Right renal cortex interstitium (tissue), 3 donors: ENCODE measurements around the gene DCTN4. TPM values are rescaled to one million over a fixed set of nuclear protein-coding genes. Genes with fewer than 3 reads are reported as not detected.
"Not testable (repeated sequence)": the region's sequence is repeated elsewhere in the genome, so short reads cannot be mapped to it uniquely, and the experiment has no call there.

Experiments used
- DNase-seq, 3 donors: peaks; one replicate each; pipeline ENCODE4 v3.0.0-alpha.2; 2013; ENCODE audit warnings: low read depth in 3 of 3, low spot score in 2 of 3
- polyA plus RNA-seq, 3 donors: library from polyadenylated mRNA; unstranded; fragments of 120-200 nt; gene quantifications; one replicate each; pipeline ENCODE4 v1.2.1, GENCODE V29; 2013; ENCODE audit not compliant: insufficient read length in 3 of 3

Gene DCTN4
- polyA plus RNA-seq, 3 donors: 55.5 to 60.9 (median 60.1) TPM

GRCh38 chr5:150742455-150743141 is 16.2 kb downstream of the DCTN4 start:
- not testable (repeated sequence) for DNase-seq

GRCh38 chr5:150740992-150741391 is 17.8 kb downstream of the DCTN4 start:
- no peak for DNase-seq

GRCh38 chr5:150738862-150739261 is 20.0 kb downstream of the DCTN4 start:
- no peak for DNase-seq

GRCh38 chr5:150734579-150735384 is 24.0 kb downstream of the DCTN4 start:
- no peak for DNase-seq

GRCh38 chr5:150731669-150732242 is 27.1 kb downstream of the DCTN4 start:
- no peak for DNase-seq

GRCh38 chr5:150729859-150730258 is 29.0 kb downstream of the DCTN4 start:
- DNase-seq: no peak

GRCh38 chr5:150723845-150724244 is 35.0 kb downstream of the DCTN4 start:
- no peak for DNase-seq

GRCh38 chr5:150710165-150710564 is 48.7 kb downstream of the DCTN4 start:
- no peak for DNase-seq

GRCh38 chr5:150706776-150707390 is 51.9 kb downstream of the DCTN4 start:
- no peak for DNase-seq

GRCh38 chr5:150703762-150704161 is 55.1 kb downstream of the DCTN4 start:
- DNase-seq: no peak

- DNase-seq: peak; percentile 85 to 91 (median 89)
Measured at GRCh38 chr5:150700594-150701377, 58.0 kb downstream of the DCTN4 start, which contains the start of gene RBM22. Gene RBM22 (minus strand): TSS chr5:150701062. CDS start chr5:150700985, 77 bp downstream.

- no peak for DNase-seq
Measured at GRCh38 chr5:150700246-150700593, 58.6 kb downstream of the DCTN4 start.

- DNase-seq: no peak
Measured at GRCh38 chr5:150694612-150695011, 64.2 kb downstream of the DCTN4 start.

GRCh38 chr5:150692276-150692675 is 66.5 kb downstream of the DCTN4 start:
- no peak for DNase-seq

GRCh38 chr5:150690760-150691159 is 68.1 kb downstream of the DCTN4 start:
- DNase-seq: no peak

GRCh38 chr5:150689120-150689519 is 69.7 kb downstream of the DCTN4 start:
- DNase-seq: no peak

GRCh38 chr5:150676578-150676977 is 82.2 kb downstream of the DCTN4 start:
- no peak for DNase-seq

GRCh38 chr5:150675069-150675468 is 83.7 kb downstream of the DCTN4 start:
- DNase-seq: no peak

GRCh38 chr5:150674341-150674821 is 84.4 kb downstream of the DCTN4 start:
- no peak for DNase-seq

- no peak for DNase-seq
Measured at GRCh38 chr5:150672884-150673275, 85.9 kb downstream of the DCTN4 start.
